Fibroblast of the conjunctiva (primary cell): Measurements from ENCODE around the gene CCDC148.
A peak's percentile ranks its signal among the peaks of the same experiment; 100 is the strongest.

Source experiments
- DNase-seq: peaks from one replicate; pipeline ENCODE4 v3.0.0-alpha.2; 2010; ENCODE audit warnings: low read depth

CCDC148 gene

GRCh38 chr2:158414538-158414937 is 42.0 kb downstream of the CCDC148 start:
- DNase-seq: peak; percentile 5

GRCh38 chr2:158413581-158413980 is 43.0 kb downstream of the CCDC148 start:
- peak; percentile 6 for DNase-seq

GRCh38 chr2:158412206-158412605 is 44.3 kb downstream of the CCDC148 start:
- no peak for DNase-seq

GRCh38 chr2:158411748-158412147 is 44.8 kb downstream of the CCDC148 start:
- DNase-seq: no peak

GRCh38 chr2:158410132-158410531 is 46.4 kb downstream of the CCDC148 start:
- no peak for DNase-seq

- no peak for DNase-seq
Measured at GRCh38 chr2:158407031-158407430, 49.5 kb downstream of the CCDC148 start.

- no peak for DNase-seq
Measured at GRCh38 chr2:158405341-158405740, 51.2 kb downstream of the CCDC148 start.

GRCh38 chr2:158403237-158403636 is 53.3 kb downstream of the CCDC148 start:
- DNase-seq: no peak

GRCh38 chr2:158402665-158403064 is 53.9 kb downstream of the CCDC148 start:
- no peak for DNase-seq

GRCh38 chr2:158395166-158395565 is 61.4 kb downstream of the CCDC148 start:
- no peak for DNase-seq

- DNase-seq: no peak
Measured at GRCh38 chr2:158394453-158394852, 62.1 kb downstream of the CCDC148 start.

- no peak for DNase-seq
Measured at GRCh38 chr2:158393886-158394285, 62.7 kb downstream of the CCDC148 start.

GRCh38 chr2:158392687-158393086 is 63.9 kb downstream of the CCDC148 start:
- DNase-seq: no peak

- no peak for DNase-seq
Measured at GRCh38 chr2:158391876-158392275, 64.7 kb downstream of the CCDC148 start.

GRCh38 chr2:158391361-158391760 is 65.2 kb downstream of the CCDC148 start:
- no peak for DNase-seq

- no peak for DNase-seq
Measured at GRCh38 chr2:158388159-158388558, 68.4 kb downstream of the CCDC148 start.

- DNase-seq: no peak
Measured at GRCh38 chr2:158385646-158386045, 70.9 kb downstream of the CCDC148 start.

- no peak for DNase-seq
Measured at GRCh38 chr2:158381978-158382377, 74.6 kb downstream of the CCDC148 start.

- DNase-seq: no peak
Measured at GRCh38 chr2:158381205-158381604, 75.3 kb downstream of the CCDC148 start.

- peak; percentile 0 for DNase-seq
Measured at GRCh38 chr2:158380746-158381145, 75.8 kb downstream of the CCDC148 start.

GRCh38 chr2:158378926-158379325 is 77.6 kb downstream of the CCDC148 start:
- no peak for DNase-seq

GRCh38 chr2:158366342-158366741 is 90.2 kb downstream of the CCDC148 start:
- DNase-seq: no peak

GRCh38 chr2:158359846-158360245 is 96.7 kb downstream of the CCDC148 start:
- no peak for DNase-seq

GRCh38 chr2:158357699-158358098 is 98.9 kb downstream of the CCDC148 start:
- DNase-seq: no peak

GRCh38 chr2:158357122-158357521 is 99.4 kb downstream of the CCDC148 start:
- no peak for DNase-seq
